HepG2 (cell line): Measurements from ENCODE around the gene SRSF6. TPM values are rescaled to one million over a fixed set of nuclear protein-coding genes. Genes with fewer than 3 reads are reported as not detected.

Source experiments
- BCL6 ChIP-seq: IDR thresholded peaks from 2 replicates; pipeline ENCODE4 v1.6.1; 2016; ENCODE audit warnings: missing genetic modification reagents, missing compliant biosample characterization
- DMAP1 ChIP-seq: IDR thresholded peaks from 2 replicates; pipeline ENCODE4 v1.6.1; 2016
- FUBP1 ChIP-seq: sonication (generic); formaldehyde crosslinking; IDR thresholded peaks from 2 replicates; pipeline ENCODE4 v1.5.1; 2020; ENCODE audit warnings: missing genetic modification reagents, mild to moderate bottlenecking, borderline replicate concordance
- GZF1 ChIP-seq: sonication (generic); formaldehyde crosslinking; IDR thresholded peaks from 2 replicates; pipeline ENCODE4 v1.5.1; 2020; ENCODE audit warnings: mild to moderate bottlenecking, missing genetic modification reagents
- HHEX ChIP-seq: IDR thresholded peaks from 2 replicates; pipeline ENCODE4 v1.6.1; 2016; ENCODE audit warnings: control low read depth
- HNRNPK ChIP-seq: fragments of 200-400 bp; formaldehyde crosslinking; IDR thresholded peaks from 2 replicates; pipeline ENCODE4 v1.6.1; 2018; ENCODE audit warnings: low read length, low read depth, moderate library complexity, mild to moderate bottlenecking; ENCODE audit not compliant: poor library complexity, severe bottlenecking
- MEIS2 ChIP-seq: sonication (generic); formaldehyde crosslinking; IDR thresholded peaks from 2 replicates; pipeline ENCODE4 v1.9.0; 2021; ENCODE audit warnings: mild to moderate bottlenecking, missing genetic modification reagents
- NFAT5 ChIP-seq: sonication (generic); formaldehyde crosslinking; IDR thresholded peaks from 2 replicates; pipeline ENCODE4 v1.4.0; 2020; ENCODE audit warnings: missing genetic modification reagents
- NFIC ChIP-seq: IDR thresholded peaks from 2 replicates; pipeline ENCODE4 v1.6.1; 2012; ENCODE audit warnings: mild to moderate bottlenecking, low read length, inconsistent platforms
- RXRB ChIP-seq: IDR thresholded peaks from 2 replicates; pipeline ENCODE4 v1.6.1; 2016; ENCODE audit warnings: borderline replicate concordance, missing genetic modification reagents, missing compliant biosample characterization
- SRSF4 ChIP-seq: fragments of 200-400 bp; formaldehyde crosslinking; IDR thresholded peaks from one replicate; pipeline ENCODE4 v1.6.1; 2018; ENCODE audit warnings: mild to moderate bottlenecking, low read depth, low read length, moderate library complexity; ENCODE audit not compliant: poor library complexity, severe bottlenecking
- ZNF362 ChIP-seq: sonication (generic); formaldehyde crosslinking; IDR thresholded peaks from 2 replicates; pipeline ENCODE4 v1.4.0; 2020; ENCODE audit warnings: missing genetic modification reagents, mild to moderate bottlenecking, borderline replicate concordance
- ZNF383 ChIP-seq: sonication (generic); formaldehyde crosslinking; IDR thresholded peaks from 2 replicates; pipeline ENCODE4 v1.4.0; 2020; ENCODE audit warnings: missing genetic modification reagents, mild to moderate bottlenecking, borderline replicate concordance
- ZNF552 ChIP-seq: sonication (generic); formaldehyde crosslinking; IDR thresholded peaks from 2 replicates; pipeline ENCODE4 v1.9.0; 2022; ENCODE audit warnings: missing genetic modification reagents, mild to moderate bottlenecking, borderline replicate concordance
- ZNF562 ChIP-seq: sonication (generic); formaldehyde crosslinking; IDR thresholded peaks from 2 replicates; pipeline ENCODE4 v1.8.0; 2022; ENCODE audit warnings: missing genetic modification reagents, borderline replicate concordance
- ZNF576 ChIP-seq: sonication (generic); formaldehyde crosslinking; IDR thresholded peaks from 2 replicates; pipeline ENCODE4 v1.4.0; 2020; ENCODE audit warnings: mild to moderate bottlenecking, missing genetic modification reagents
- ZNF605 ChIP-seq: sonication (generic); formaldehyde crosslinking; IDR thresholded peaks from 2 replicates; pipeline ENCODE4 v1.8.0; 2022; ENCODE audit warnings: mild to moderate bottlenecking, missing genetic modification reagents
- ZNF607 ChIP-seq: sonication (generic); formaldehyde crosslinking; IDR thresholded peaks from 2 replicates; pipeline ENCODE4 v1.5.1; 2020; ENCODE audit warnings: missing genetic modification reagents, mild to moderate bottlenecking, borderline replicate concordance
- ZNF788 ChIP-seq: sonication (generic); formaldehyde crosslinking; IDR thresholded peaks from 2 replicates; pipeline ENCODE4 v1.5.0; 2020; ENCODE audit warnings: mild to moderate bottlenecking, missing genetic modification reagents, borderline replicate concordance
- polyA plus RNA-seq, 8 experiments: library from polyadenylated mRNA; depleted of rRNA in 3 of 8; stranded (reverse) in 7 of 8; unstranded in 1 of 8; fragments of >200 nt; fragmentation: Illumina TruSeq in 4 of 8; extraction: Trizol in 4 of 8; gene quantifications; 2 replicates each; pipeline versions ENCODE4 v1.2.1 to v1.2.3, GENCODE V29; 2011 to 2016; ENCODE audit warnings: low read depth in 4 of 8, missing spikeins in 1 of 8, mixed read lengths in 1 of 8; ENCODE audit not compliant: insufficient read depth in 1 of 8
- total RNA-seq, 5 experiments: library from RNA; depleted of rRNA; stranded (reverse); fragments of >200 nt; fragmentation: Illumina TruSeq; extraction: Trizol; gene quantifications; 2 replicates each; pipeline ENCODE4 v1.2.3, GENCODE V29; 2016; ENCODE audit warnings: low read depth in 1 of 5

The SRSF6 gene
- total and polyA plus RNA-seq, 2 of the 13 experiments (the other 11 are each of a cell fraction or from before 2014, with no cell fraction given) = 156 to 194 TPM

- TF ChIP-seq FUBP1 = no peak
- TF ChIP-seq ZNF576 = peak; percentile 56; the same call in 1 of the 2 replicates
- peak; percentile 86 for TF ChIP-seq HNRNPK
- peak; percentile 46; the same call in 1 of the 2 replicates for TF ChIP-seq ZNF362
- TF ChIP-seq ZNF383 (CRISPR knock-in tag) = 0 out of 2 replicates have a peak, but pooled peaks have one; percentile 89
- TF ChIP-seq NFAT5 = no peak; the same call in none of the 2 replicates
- TF ChIP-seq BCL6 = no peak
- TF ChIP-seq DMAP1 = peak; percentile 38; the same call in 1 of the 2 replicates
- peak; percentile 44; the same call in 1 of the 2 replicates for TF ChIP-seq MEIS2 (CRISPR knock-in tag)
- 0 out of 2 replicates have a peak, but pooled peaks have one; percentile 32 for TF ChIP-seq GZF1 (CRISPR knock-in tag)
- TF ChIP-seq ZNF552 (CRISPR knock-in tag) = peak; percentile 82; the same call in 1 of the 2 replicates
- TF ChIP-seq RXRB (CRISPR knock-in tag) = 0 out of 2 replicates have a peak, but pooled peaks have one; percentile 10
- no peak for TF ChIP-seq NFIC
- no peak for TF ChIP-seq HHEX
- no peak for TF ChIP-seq SRSF4
- no peak for TF ChIP-seq ZNF562 (CRISPR knock-in tag)
- peak; percentile 53; the same call in 1 of the 2 replicates for TF ChIP-seq ZNF607
- peak; percentile 32; the same call in 1 of the 2 replicates for TF ChIP-seq ZNF605 (CRISPR knock-in tag)
- no peak for TF ChIP-seq ZNF788
Observed at GRCh38 chr20:43507150-43508080, 49.7 kb downstream of the SRSF6 start, which contains the start of gene L3MBTL1 (continued).
